Tongue (tissue), 2 donors: ENCODE measurements around the gene IL18. TPM values are rescaled to one million over a fixed set of nuclear protein-coding genes. Genes with fewer than 3 reads are reported as not detected.
"Not testable (repeated sequence)": the region's sequence is repeated elsewhere in the genome, so short reads cannot be mapped to it uniquely, and the experiment has no call there.

ENCODE experiments used
- DNase-seq: peaks from one replicate; pipeline ENCODE4 v3.0.0-alpha.2; 2015
- total RNA-seq: library from RNA; depleted of rRNA; stranded (reverse); fragments of >200 nt; gene quantifications from one replicate; pipeline ENCODE4 v1.2.3, GENCODE V29; 2014

The IL18 gene
- total RNA-seq, result 5.2 TPM

DNA sequence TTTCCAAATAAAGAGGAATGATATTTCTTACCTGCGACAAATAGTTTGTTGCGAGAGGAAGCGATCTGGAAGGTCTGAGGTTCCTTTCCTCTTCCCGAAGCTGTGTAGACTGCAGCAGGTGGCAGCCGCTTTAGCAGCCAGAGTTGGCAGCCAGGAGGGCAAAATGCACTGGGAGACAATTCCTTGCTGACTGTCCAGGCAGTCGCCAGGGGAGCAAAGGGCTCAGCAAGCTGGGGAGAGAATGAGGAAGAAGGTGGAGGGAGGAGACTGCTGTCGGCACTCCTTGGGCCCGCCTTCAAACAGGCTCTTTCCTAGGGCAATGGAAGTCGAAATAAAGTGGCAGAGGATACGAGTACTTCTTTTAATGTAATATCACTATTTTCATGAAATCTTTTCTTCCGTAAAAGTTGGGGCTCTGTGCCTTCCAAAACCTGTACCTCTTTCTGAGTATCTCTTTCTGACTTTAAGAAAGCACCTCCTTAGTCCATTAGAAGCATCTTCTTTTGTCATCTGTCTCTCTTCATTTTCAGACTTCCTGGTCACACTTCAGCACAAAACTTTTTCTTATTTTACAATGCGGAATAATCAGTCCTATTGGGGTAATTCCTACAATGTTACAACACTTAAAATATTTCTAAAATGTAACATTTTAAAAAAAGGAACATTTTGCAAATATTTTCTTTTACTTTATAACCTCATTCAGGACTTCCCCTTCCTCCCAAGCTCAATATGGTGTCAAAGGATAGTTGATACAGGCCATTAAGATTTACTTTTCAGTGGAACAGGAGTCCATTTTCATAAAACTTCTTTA lies at the start of gene IL18:
TSS of gene IL18 (minus strand) at position 220 of the 811 bp plus-strand sequence. CDS start 9,041 bp downstream, outside the sequence.
- no peak for DNase-seq

DNA sequence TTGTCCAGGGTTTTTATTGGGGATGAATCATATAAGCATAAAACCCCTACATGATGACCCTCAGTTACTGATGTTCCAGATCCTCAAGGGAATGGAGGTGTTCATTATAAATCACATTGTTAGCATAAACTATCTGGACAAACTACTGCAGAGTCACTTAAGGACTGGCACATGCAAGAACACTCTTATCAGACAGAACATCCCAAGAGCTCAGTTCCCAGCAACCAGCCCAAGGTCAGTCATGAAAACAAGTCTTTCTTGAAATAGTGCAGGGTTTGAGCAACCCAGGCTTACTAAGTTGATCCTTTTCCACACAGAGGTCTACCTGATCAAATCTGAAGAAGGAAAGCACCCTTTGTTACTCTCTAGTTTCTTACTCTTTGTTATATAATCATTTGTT lies 48.8 kb upstream of the IL18 start:
- DNase-seq, result no peak

DNA sequence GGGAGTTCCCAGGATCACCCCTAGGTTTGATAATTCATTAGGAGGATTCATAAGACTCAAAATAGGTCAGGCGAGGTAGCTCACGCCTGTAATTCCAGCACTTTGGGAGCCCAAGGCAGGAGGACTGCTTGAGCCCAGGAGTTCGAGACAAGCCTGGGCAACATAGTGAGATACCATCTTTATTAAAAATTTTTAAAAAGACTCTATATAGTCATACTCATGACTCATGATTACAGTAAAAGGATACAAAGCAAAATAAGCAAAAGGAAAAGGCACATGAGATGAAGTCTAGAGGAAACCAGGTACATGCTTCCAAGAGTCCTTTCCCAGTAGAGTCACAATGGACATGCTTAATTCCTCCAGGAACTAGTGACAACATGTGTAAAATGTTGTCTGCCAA lies 48.4 kb upstream of the IL18 start:
- DNase-seq, result no peak

DNA sequence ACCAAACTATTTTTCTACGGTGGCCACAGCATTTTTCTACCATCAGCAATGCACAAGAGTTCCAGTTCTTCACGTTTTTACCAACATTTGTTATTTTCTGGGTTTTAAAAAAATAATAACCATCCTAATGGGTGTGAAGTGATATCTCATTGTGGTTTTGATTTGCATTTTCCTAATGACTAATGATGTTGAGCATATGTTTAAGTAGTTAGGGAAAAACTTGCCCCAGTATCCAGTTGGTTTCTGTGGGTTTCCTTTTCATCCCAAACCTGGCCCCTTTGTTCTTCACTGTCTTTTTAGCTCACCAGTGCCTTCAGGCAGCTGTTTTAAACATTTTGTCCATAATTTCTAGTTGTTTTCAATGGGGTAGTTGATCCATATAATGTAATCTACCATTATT lies 47.6 kb upstream of the IL18 start:
- DNase-seq, result no peak

DNA sequence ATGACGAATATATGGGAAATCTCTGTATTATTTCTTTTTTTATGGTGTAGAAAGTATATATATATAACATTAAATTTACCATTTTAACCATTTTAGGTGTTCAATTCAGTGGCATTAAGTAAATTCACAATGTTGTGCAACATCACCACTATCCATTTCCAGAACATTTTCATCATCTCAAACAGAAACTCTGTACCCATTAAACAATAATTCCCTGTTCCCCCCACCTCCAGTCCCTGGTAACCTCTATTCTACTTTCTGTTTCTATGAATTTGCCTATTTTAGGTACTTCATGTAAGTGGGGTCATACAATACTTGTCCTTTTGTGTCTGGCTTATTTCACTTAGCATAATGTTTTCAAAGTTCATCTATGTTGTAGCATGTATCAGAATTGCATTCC lies 47.0 kb upstream of the IL18 start:
- no peak for DNase-seq

DNA sequence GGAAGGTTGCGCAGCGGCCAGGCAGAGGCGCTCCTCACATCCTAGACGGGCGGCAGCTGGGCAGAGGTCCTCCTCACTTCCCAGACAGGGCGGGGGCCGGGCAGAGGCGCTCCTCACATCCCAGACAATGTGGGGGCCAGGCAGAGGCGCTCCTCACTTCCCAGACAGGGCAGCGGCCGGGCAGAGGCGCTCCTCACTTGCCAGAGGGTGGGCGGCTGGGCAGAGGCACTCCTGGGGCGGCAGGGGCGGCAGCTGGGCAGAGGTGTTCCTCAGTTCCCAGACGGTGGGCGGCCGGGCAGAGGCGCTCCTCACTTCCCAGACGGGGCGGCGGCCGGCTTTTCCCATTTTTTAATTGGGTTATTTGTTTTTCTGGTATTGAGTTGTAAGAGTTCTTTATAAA lies 42.2 kb upstream of the IL18 start:
- DNase-seq, result no peak

DNA sequence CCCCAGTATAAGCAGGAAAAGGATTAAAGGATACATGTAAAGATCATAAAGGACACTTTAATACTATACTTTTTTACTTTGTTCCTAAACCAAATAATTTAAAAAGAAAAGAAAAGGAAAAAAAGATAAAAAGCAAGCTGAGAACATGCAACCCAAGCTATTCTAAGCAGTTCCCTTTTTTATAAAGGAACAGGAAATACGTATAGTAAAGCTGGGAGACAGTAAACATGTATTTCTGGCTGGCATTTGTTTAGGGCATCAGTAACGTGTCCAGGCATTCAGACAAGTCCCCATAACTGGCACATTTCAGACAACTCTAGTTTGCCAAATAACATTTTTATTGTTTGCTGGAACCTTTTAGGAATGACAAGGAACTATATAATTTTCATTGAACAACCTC lies 36.4 kb upstream of the IL18 start:
- DNase-seq, result no peak

DNA sequence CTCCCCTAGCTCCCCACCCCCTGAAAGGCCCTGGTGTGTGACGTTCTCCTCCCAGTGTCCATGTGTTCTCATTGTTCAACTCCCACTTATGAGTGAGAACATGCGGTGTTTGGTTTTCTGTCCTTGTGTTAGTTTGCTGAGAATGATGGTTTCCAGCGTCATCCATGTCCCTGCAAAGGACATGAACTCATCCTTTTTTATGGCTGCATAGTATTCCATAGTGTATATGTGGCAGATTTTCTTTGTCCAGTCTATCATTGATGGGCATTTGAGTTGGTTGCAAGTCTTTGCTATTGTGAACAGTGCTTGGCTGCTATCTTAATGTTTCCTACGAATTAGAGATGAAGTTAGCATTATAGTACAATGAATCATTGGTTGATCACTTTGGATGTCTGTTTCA lies 35.2 kb upstream of the IL18 start:
- DNase-seq, result not testable (repeated sequence)

DNA sequence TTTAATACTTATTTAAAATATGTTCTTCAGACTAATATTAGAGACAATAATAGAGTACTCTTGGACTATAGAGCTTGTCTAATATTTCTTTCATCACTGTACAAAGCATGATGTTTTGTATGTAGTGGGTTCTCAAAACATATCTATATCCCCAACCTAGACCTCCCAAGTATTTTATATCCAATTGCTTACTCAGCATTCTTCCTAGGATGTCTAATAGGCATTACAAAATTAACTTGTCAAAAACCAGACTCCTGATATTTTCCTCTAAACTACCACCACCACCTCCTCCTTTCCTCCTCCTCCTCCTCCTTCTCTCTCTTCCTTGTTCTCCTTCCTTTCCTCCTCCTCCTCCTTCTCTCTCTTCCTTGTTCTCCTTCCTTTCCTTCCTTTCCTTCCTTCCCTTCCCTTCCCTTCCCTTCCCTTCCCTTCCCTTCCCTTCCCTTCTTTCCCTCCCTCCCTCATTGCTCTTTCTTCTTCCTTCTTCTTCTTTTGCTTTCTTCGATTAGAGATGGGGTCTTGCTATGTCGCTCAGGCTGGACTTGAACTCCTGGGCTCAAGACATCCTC lies 32.7 kb upstream of the IL18 start:
- no peak for DNase-seq

DNA sequence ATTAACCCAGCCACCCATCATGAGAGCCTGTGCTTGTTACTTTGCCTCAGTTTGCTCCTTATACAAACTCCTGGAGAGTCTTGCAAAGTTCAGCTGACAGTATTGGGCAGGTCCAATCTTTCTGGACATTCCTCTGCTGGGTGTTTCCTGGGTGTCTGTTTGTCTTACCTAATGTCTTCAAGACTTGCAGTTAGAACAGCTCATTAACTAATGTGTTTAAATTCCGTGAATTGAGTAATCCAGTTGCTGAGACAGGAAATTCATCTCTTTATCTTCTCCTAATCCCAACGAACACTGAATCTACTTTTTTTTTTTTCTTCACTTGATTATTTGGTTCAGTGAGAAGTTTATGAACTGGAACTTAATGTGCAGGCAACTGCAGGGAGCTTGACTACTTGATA lies 32.1 kb upstream of the IL18 start:
- no peak for DNase-seq

DNA sequence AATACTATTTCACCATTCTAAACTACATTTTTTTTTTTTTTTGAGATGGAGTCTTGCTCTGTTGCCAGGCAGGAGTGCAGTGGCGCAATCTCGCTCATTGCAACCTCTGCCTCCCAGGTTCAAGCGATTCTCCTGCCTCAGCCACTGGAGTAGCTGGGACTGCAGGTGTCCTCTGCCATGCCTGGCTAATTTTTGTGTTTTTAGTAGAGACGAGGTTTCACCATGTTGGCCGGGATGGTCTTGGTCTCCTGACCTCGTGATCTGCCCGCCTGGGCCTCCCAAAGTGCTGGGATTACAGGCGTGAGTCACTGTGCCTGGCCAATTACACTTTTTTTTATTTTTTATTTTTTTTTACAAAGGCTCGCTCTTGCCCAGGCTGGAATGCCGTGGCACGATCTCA lies 31.2 kb upstream of the IL18 start:
- DNase-seq, result not testable (repeated sequence)

DNA sequence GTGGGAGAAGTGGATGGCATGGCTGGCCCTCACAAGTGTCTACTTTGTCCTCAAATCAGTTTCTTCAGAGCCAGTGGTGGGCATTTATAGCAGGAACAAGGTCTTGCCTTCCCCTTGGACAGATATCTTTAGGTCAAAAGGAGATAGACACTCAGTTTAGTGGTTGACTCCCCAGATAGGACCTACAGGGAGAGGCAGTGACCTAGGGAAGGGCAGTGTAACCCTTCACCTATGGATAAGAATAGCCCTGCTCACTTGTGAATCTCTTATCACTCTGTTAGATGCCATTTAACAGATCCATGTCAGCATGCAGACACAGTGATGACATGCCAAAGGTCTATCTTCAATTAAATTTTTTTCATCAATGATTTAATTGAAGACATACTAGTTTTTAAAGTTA lies 22.4 kb upstream of the IL18 start:
- no peak for DNase-seq

DNA sequence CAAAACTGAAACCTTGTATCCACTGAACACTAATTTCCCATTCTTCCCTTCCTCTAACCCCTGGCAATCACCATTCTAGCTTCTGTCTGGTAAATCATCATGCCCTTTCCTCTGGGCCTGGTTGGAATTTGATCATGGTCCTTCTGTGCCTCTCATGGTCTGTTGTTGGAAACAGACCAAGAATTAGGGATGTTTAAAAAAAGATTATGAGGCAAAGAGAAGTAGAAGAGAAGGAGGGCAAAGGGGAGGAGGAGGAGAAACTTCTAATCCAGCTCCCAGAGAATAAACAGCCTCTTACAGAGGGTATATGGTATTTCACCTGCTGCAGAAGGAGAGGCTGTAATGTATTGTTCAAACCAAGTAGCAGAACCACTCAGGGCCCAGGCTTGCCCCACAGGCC lies 22.0 kb upstream of the IL18 start:
- peak; percentile 22 for DNase-seq

DNA sequence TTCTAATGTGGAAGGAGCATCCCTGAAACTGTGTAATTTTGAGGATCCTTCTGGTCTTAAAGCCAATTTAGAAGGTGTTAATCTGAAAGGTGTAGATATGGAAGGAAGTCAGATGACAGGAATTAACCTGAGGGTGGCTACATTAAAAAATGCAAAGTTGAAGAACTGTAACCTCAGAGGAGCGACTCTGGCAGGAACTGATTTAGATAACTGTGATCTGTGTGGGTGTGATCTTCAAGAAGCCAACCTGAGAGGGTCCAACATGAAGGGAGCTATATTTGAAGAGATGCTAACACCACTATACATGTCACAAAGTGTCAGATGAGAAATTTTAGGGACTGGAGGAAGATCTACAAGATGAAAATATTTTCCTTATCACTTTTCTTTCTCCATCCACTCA lies 19.0 kb upstream of the IL18 start:
- no peak for DNase-seq

DNA sequence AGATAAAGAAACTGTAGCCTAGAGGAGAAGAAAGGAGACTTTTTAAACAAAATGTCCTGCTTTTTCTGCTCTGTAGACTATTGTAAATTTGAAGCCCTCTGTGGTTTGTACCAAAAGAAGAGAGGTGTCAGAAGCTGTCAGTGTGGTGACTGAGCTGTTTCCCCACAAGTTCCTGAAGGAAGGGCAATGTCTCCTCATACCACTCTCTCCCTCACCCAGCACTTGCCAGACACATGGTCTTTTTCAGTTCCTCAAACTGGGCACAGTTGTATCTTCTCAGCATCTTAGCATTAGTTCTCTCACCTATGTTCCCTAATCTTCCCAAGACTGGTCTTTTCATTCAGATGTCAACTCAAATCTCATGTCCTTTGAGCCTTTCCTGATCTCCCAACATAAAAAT lies 15.7 kb upstream of the IL18 start:
- DNase-seq, result no peak

DNA sequence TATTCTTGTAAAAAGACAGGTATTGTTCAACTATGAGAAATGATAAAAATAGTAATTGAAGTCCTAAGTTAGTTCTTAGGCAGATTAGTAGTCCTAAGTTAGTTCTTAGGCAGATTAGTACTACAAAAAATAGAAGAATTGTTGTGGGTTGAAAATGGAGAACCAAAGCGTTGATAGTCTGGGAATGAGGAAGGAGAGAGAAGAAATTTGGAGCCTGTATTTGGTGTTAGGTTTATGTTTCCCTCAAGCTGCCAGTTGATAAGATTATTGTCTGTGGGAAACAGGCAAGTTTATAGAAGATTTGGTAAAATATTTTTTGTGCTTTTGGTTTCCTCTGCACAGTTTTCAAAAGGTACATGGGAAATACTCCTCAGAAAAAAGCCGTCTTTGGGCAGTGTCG lies 15.0 kb upstream of the IL18 start:
- DNase-seq, result no peak

DNA sequence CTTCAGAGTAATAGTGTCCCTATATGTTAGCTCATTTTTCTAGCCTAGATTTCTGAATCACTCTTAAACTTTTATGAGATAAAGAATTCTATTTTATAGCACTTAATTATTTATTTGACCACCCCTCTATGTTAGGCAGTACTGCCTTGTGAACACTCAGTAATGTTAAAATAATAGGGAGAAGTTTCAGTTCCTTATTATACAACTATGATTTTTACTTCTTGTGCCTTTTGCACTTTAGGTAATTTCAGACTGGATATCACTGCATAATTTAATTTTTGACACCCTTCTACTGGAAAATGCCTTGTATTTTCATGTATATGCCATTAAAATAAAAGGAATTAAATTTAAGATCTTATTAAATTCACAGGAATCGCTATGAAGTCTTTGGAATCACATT lies 14.5 kb upstream of the IL18 start:
- no peak for DNase-seq

DNA sequence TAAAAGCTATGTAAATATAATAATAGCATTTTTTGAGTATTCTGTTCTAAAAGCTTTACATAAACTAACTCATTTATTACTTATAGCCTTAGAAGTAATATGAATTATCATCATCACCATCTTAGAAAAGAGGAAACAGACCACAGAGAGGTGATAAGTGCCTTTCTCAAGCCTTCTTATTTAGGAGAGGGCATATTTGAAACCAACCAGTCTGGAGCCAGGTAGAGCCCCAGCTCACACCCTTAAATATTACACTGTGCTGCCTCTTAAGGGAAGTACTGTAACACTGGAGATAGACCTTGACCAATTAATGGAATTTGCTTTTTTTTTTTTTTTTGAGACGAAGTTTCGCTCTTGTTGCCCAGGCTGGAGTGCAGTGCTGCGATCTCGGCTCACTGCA lies 13.7 kb upstream of the IL18 start:
- no peak for DNase-seq

DNA sequence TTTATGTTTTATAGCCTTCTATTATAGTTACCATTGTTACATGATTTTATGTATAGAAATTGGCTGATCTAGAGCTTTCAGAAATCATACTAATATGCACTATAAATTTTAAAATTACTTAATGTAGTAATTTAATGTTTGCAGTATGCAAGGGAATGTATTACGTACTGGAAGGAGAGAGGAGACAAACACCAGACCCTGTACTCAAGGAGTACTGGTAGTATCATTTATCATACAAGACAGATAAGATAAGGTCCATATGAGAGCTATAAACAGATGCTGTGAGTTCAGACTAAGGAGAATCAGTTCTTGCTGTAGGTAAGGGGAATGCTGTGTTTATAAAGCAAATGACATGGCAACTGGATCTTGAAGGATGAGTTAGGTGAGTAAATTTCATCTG lies 12.2 kb upstream of the IL18 start:
- no peak for DNase-seq

DNA sequence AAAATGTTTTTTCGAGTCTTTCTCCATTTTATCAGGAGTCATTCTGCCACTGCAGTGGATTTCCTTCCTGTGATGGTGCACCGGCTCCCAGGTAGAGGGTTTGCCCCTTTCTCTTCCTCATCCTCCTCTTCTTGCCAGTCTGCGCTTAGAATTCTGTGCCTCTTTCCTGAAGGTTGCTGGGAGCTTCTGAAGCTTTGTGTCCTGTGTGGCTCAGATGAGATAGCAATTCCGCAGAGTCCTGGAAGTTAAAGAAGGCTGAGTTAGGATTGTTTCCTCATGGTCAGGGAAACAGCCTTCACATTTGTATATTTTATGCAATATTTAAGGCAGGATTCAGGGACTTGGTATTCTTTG lies 11.7 kb upstream of the IL18 start:
- DNase-seq, result no peak

DNA sequence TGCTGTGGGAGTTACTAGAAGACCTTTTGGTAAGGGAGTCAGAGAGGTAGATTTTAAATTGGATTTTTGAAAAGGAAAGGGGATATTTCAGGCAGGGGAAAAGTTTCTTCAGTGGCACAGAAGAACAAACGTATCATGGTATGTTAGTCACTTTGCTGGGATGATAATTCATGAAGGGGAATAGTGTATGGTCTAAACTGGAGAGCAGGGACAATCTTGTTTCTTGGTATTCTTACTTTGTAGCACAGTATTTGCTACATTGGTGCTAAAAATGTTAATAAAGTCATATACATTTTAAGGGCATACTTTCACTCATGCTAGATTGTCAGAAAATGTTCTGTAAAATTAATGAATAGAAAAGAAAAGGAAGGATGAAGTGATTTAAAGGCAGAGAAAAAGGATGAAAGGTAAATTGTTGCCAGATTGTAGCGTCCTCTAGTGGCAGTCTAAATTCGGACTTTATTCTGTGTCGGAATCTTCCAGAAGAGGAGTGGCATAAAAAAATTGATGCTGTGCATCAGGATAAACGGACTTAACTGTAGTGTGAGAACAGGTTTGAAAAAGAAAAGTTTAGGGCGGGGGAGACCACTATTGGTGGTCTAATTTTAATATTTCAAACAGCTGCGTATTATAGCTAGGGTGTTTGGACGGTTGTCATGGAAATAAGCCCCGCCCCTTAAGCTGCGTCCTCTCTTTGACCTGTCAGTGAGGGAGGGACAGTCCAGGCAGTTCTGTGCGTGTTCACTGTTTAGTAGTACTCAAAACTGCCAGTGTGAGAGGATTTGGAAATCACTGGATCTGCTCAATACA lies 11.1 kb upstream of the IL18 start, which contains the start of gene BCO2:
TSS of gene BCO2 (plus strand) at position 724 of the 810 bp plus-strand sequence. CDS start 90 bp downstream, outside the sequence.
- DNase-seq, result peak; percentile 96

DNA sequence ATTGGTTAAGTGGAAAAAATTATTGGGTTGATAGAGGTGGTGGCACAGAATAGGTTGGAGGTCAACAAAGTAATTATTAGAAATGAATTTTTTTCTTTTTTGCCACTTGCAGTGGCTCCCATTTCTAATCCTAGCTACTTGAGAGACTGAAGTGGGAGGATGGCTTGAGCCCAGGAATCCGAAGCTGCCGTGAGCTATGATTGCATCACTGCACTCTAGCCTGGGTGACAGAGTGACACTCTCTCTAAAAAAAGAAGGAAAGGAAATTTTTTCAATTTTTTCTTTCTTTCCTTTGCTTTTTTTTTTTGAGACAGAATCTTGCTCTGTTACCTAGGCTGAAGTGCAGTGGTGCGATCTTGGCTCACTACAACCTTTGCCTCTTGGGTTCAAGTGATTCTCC lies 9.3 kb upstream of the IL18 start:
- no peak for DNase-seq

DNA sequence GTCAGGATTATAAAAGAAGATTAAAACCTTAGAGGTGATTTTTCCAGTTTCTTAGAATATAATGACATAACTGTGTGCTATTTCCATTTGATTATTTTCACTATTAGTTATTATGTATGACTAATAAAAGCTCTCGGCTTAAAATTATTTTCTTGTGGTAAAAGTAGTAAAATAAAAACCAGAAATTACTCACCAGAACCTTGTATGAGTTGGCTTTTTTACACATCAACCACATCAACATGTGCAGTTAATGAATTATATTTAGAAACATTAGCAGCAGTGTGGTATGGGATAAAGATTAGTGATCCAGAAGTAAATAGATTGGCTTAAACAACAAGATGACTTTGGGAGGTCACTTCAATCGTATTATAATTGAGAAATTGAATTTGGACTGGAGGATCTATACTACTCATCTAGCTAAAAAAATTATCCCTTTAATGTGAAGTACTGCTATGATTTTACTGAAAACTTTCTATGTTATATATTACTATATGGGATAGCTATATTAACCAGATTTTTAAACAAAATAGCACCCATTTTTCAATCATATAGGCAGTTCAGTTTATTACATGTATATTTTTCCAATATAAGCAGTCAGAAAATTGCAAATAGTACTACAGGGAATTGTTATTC lies 8.6 kb upstream of the IL18 start:
- DNase-seq, result no peak
